SH-SY5Y (cell line): ENCODE results near the gene TMEM87A.

Experiments
- GATA2 ChIP-seq: IDR thresholded peaks from 2 replicates; pipeline ENCODE4 v1.6.1; 2011; ENCODE audit warnings: mild to moderate bottlenecking, low read depth, low read length
- GATA3 ChIP-seq: IDR thresholded peaks from 2 replicates; pipeline ENCODE4 v1.6.1; 2011; ENCODE audit warnings: low read depth, mild to moderate bottlenecking, low read length, moderate library complexity

DNA sequence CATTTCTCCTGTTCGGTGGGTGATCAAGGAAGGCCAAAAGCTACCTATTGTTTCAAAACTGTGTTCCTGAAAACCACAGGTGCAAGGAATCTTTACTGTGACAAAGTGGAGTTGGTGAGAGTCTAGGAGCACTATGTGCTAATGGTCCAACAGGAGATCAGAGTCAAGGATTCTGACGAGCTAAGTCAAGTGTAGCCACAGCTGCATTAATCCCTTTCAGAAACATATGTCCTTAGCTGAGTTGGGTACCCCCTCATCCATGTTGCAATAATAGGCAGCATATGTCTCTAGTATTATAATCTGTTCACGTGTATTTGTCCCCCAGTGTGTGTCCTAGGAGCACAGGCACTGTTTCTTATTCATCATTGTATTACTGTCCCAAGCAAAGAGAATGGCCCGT lies 66.8 kb downstream of the TMEM87A start:
- TF ChIP-seq GATA3 (no peak), GATA2 (no peak)
